BLaER1 (cell line): Measurements from ENCODE around the gene SGK1.
A peak's percentile ranks its signal among the peaks of the same experiment; 100 is the strongest.

ENCODE experiments used
- H3K27ac ChIP-seq: shearing (Covaris generic); formaldehyde crosslinking; 2 replicates; pipeline ENCODE4 v1.8.1; 2022
- H3K27me3 ChIP-seq: shearing (Covaris generic); formaldehyde crosslinking; 2 replicates; pipeline ENCODE4 v1.8.1; 2022
- H3K36me3 ChIP-seq: shearing (Covaris generic); formaldehyde crosslinking; 2 replicates; pipeline ENCODE4 v1.8.1; 2022
- H3K4me1 ChIP-seq: shearing (Covaris generic); formaldehyde crosslinking; 2 replicates; pipeline ENCODE4 v1.8.1; 2022
- H3K4me2 ChIP-seq: shearing (Covaris generic); formaldehyde crosslinking; 2 replicates; pipeline ENCODE4 v1.8.1; 2022
- H3K4me3 ChIP-seq: shearing (Covaris generic); formaldehyde crosslinking; 2 replicates; pipeline ENCODE4 v1.8.1; 2022
- H3K9ac ChIP-seq: shearing (Covaris generic); formaldehyde crosslinking; 2 replicates; pipeline ENCODE4 v1.8.1; 2022
- H3K9me3 ChIP-seq: shearing (Covaris generic); formaldehyde crosslinking; 2 replicates; pipeline ENCODE4 v1.8.1; 2022
- H4K20me1 ChIP-seq: shearing (Covaris generic); formaldehyde crosslinking; 2 replicates; pipeline ENCODE4 v1.8.1; 2022
- Cebpa-rat ChIP-seq: shearing (Covaris generic); IDR thresholded peaks from 2 replicates; pipeline ENCODE4 v1.8.1; 2022

The SGK1 gene

GRCh38 chr6:134318236-134318973, 493 bp upstream of the SGK1 start:
- H3K9ac ChIP-seq: peak overlapping the region; percentile 78
- TF ChIP-seq Cebpa-rat: no peak
- peak overlapping the region; percentile 64 for H3K27ac ChIP-seq
- H3K9me3 ChIP-seq: peaks cover 23% of the 10 kb centered on the region
- H3K27me3 ChIP-seq: no peaks in the 10 kb centered on the region
- peak overlapping the region; percentile 92 for H3K4me2 ChIP-seq
- H3K4me1 ChIP-seq: peaks cover 53% of the 10 kb centered on the region
- H3K36me3 ChIP-seq: no peaks in the 10 kb centered on the region
- peak overlapping the region; percentile 81 for H3K4me3 ChIP-seq
- H4K20me1 ChIP-seq: no peaks in the 10 kb centered on the region; the same call in 1 of the 2 replicates

- H3K4me1 ChIP-seq: peaks cover 66% of the 10 kb centered on the region
- peak overlapping the region; percentile 92 for H3K4me2 ChIP-seq
- H3K36me3 ChIP-seq: peaks cover 13% of the 10 kb centered on the region; the same call in 1 of the 2 replicates
- peak overlapping the region; percentile 81 for H3K4me3 ChIP-seq
- H3K9ac ChIP-seq: peak overlapping the region; percentile 78
- TF ChIP-seq Cebpa-rat: no peak
- H3K27me3 ChIP-seq: no peaks in the 10 kb centered on the region
- H4K20me1 ChIP-seq: no peaks in the 10 kb centered on the region; the same call in 1 of the 2 replicates
- peaks cover 23% of the 10 kb centered on the region for H3K9me3 ChIP-seq
- H3K27ac ChIP-seq: peak overlapping the region; percentile 64
Measured at GRCh38 chr6:134316733-134317431, 1.0 kb downstream of the SGK1 start.

DNA sequence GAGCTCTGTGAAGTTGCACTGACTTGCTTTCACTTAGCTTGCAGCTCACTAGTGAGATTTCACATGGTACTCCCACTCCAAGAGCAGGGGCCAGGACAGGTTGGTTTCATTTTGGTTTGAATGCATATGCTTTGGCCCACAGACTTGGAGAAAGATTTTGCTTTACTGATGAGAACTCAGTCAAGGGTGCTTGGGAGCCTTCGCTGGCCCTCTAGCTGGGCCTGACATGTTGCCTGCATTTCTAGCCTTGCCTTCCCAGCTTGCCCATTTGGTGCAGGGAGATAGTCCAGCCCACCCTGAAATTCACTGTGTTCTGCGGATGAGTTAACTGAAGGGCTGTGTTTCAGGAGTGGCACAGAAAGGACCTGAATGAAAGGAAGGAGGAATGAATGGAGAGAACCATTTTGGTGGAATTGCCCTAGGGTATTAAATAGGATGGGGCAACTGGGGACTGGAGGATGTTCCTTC, 1.9 kb downstream of the SGK1 start:
- peak overlapping the region; percentile 61; the same call in 1 of the 2 replicates for H3K9ac ChIP-seq
- H3K4me2 ChIP-seq: peak overlapping the region; percentile 92
- no peak for TF ChIP-seq Cebpa-rat
- H3K36me3 ChIP-seq: peaks cover 21% of the 10 kb centered on the region; the same call in 1 of the 2 replicates
- H3K4me3 ChIP-seq: peak overlapping the region; percentile 81
- H3K9me3 ChIP-seq: peaks cover 17% of the 10 kb centered on the region
- H3K27me3 ChIP-seq: no peaks in the 10 kb centered on the region
- no peaks in the 10 kb centered on the region; the same call in 1 of the 2 replicates for H4K20me1 ChIP-seq
- no peak overlapping the region; the same call in 1 of the 2 replicates for H3K27ac ChIP-seq
- peaks cover 74% of the 10 kb centered on the region for H3K4me1 ChIP-seq

DNA sequence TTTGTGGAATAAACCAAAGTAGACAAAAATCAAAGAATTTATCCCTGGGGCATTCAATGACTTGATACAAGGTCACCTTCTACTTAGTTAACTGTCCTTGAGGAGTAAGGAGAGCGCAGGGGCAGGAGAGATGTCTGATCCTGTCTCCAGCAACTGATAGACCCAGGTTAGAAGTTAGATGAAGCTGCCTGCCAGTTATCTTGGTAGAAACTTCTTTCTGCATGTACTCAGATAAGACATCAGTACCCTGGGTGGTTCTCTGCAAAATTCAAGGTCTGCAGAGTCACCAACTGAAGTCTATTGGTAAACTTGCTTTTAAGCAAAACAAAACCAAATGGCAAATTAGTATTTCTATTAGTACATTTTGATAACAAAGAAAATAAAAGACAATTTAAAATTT, 2.7 kb downstream of the SGK1 start:
- Histone ChIP-seq H4K20me1 (no peaks in the 10 kb centered on the region; the same call in 1 of the 2 replicates), H3K4me1 (peaks cover 82% of the 10 kb centered on the region), H3K27me3 (no peaks in the 10 kb centered on the region), H3K4me2 (peak overlapping the region; percentile 92), H3K4me3 (peak overlapping the region; percentile 81; the same call in 1 of the 2 replicates), H3K9ac (no peak overlapping the region), H3K9me3 (peaks cover 9% of the 10 kb centered on the region), H3K27ac (no peak overlapping the region), H3K36me3 (peaks cover 26% of the 10 kb centered on the region; the same call in 1 of the 2 replicates)
- no peak for TF ChIP-seq Cebpa-rat

GRCh38 chr6:134314006-134314821, 3.7 kb downstream of the SGK1 start:
- Histone ChIP-seq H3K27me3 (no peaks in the 10 kb centered on the region), H3K36me3 (peaks cover 30% of the 10 kb centered on the region; the same call in 1 of the 2 replicates), H3K27ac (no peak overlapping the region), H3K4me3 (peak overlapping the region; percentile 8; the same call in 1 of the 2 replicates), H3K9ac (no peak overlapping the region), H3K4me1 (peaks cover 86% of the 10 kb centered on the region), H3K9me3 (no peaks in the 10 kb centered on the region), H4K20me1 (no peaks in the 10 kb centered on the region; the same call in 1 of the 2 replicates), H3K4me2 (peak overlapping the region; percentile 92)
- TF ChIP-seq Cebpa-rat: no peak

- Histone ChIP-seq H3K9ac (no peak overlapping the region), H3K36me3 (peaks cover 37% of the 10 kb centered on the region; the same call in 1 of the 2 replicates), H3K4me2 (no peak overlapping the region), H4K20me1 (no peaks in the 10 kb centered on the region; the same call in 1 of the 2 replicates), H3K27ac (no peak overlapping the region), H3K27me3 (no peaks in the 10 kb centered on the region), H3K4me3 (no peak overlapping the region), H3K4me1 (peaks cover 93% of the 10 kb centered on the region), H3K9me3 (no peaks in the 10 kb centered on the region)
- no peak for TF ChIP-seq Cebpa-rat
Measured at GRCh38 chr6:134312038-134312660, 5.8 kb downstream of the SGK1 start.

DNA sequence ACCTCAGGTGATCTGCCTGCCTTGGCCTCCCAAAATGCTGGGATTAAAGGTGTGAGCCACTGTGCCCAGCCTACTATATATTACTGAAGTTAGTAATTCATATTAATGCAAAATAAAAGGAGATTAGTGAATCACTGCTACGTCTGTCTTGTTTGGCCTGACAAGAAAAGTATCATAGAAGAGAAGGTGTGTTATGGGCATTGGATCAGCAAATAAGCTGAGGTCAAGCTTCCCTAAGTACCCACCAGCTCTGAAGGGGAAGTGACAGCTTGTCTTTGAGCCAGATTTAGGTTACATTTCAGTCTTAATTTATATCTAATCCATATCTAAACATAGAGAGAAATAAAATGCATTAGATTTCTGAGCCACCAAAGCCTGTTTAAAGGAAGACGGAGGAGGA, 7.1 kb downstream of the SGK1 start:
- Histone ChIP-seq H3K9ac (no peak overlapping the region), H3K4me2 (0 out of 2 replicates have a peak overlapping the region, but pooled peaks have one; percentile 8), H3K27me3 (no peaks in the 10 kb centered on the region), H3K4me3 (no peak overlapping the region), H4K20me1 (no peaks in the 10 kb centered on the region; the same call in 1 of the 2 replicates), H3K36me3 (peaks cover 37% of the 10 kb centered on the region; the same call in 1 of the 2 replicates), H3K4me1 (peaks cover 94% of the 10 kb centered on the region), H3K9me3 (no peaks in the 10 kb centered on the region), H3K27ac (no peak overlapping the region)
- TF ChIP-seq Cebpa-rat: no peak

GRCh38 chr6:134309983-134310605, 7.8 kb downstream of the SGK1 start:
- Histone ChIP-seq H3K4me2 (peak overlapping the region; percentile 22; the same call in 1 of the 2 replicates), H3K36me3 (peaks cover 37% of the 10 kb centered on the region; the same call in 1 of the 2 replicates), H3K9me3 (no peaks in the 10 kb centered on the region), H3K4me1 (peaks cover 94% of the 10 kb centered on the region), H3K9ac (no peak overlapping the region), H4K20me1 (no peaks in the 10 kb centered on the region; the same call in 1 of the 2 replicates), H3K27me3 (no peaks in the 10 kb centered on the region), H3K4me3 (no peak overlapping the region), H3K27ac (no peak overlapping the region)
- TF ChIP-seq Cebpa-rat: no peak
